MM.1S (cell line): ENCODE data around the gene HOXD4.

Experiments used
- DNase-seq: peaks from one replicate; pipeline ENCODE4 v3.0.0-alpha.2; 2015
- H2AFZ ChIP-seq: fragments of 300-600 bp; sonication (generic); 2 replicates; pipeline ENCODE4 v1.6.0; 2016; ENCODE audit warnings: antibody characterized with exemption, low read length
- H3F3A ChIP-seq: fragments of 300-600 bp; sonication (generic); 2 replicates; pipeline ENCODE4 v1.6.1; 2016; ENCODE audit warnings: mild to moderate bottlenecking, antibody characterized with exemption, low read length, moderate library complexity, mixed read lengths; ENCODE audit not compliant: insufficient read depth
- H3K27ac ChIP-seq: fragments of 300-600 bp; sonication (generic); 2 replicates; pipeline ENCODE4 v1.5.1; 2016; ENCODE audit warnings: mild to moderate bottlenecking, low read length
- H3K27me3 ChIP-seq: fragments of 300-600 bp; sonication (generic); replicated peaks from 2 replicates; pipeline ENCODE4 v1.6.0; 2016; ENCODE audit warnings: low read length; ENCODE audit not compliant: insufficient read depth
- H3K36me3 ChIP-seq: fragments of 300-600 bp; sonication (generic); replicated peaks from 2 replicates; pipeline ENCODE4 v1.6.1; 2016; ENCODE audit warnings: mild to moderate bottlenecking, low read length, mixed read lengths; ENCODE audit not compliant: insufficient read depth
- H3K4me1 ChIP-seq: fragments of 300-600 bp; sonication (generic); 2 replicates; pipeline ENCODE4 v1.6.1; 2016; ENCODE audit warnings: low read length, mixed read lengths
- H3K4me2 ChIP-seq: fragments of 300-600 bp; sonication (generic); 2 replicates; pipeline ENCODE4 v1.6.0; 2016; ENCODE audit warnings: low read depth, low read length
- H3K4me3 ChIP-seq: fragments of 300-600 bp; sonication (generic); 2 replicates; pipeline ENCODE4 v1.5.1; 2016; ENCODE audit warnings: low read length, mixed read lengths
- H3K79me2 ChIP-seq: fragments of 300-600 bp; sonication (generic); 2 replicates; pipeline ENCODE4 v1.6.1; 2016; ENCODE audit warnings: mixed run types, low read length, mixed read lengths
- H3K9ac ChIP-seq: fragments of 300-600 bp; sonication (generic); 2 replicates; pipeline ENCODE4 v1.6.1; 2016; ENCODE audit warnings: low read length, mixed read lengths
- H3K9me2 ChIP-seq: fragments of 300-600 bp; sonication (generic); replicated peaks from 2 replicates; pipeline ENCODE4 v1.6.1; 2016; ENCODE audit warnings: mild to moderate bottlenecking, low read length, mixed read lengths; ENCODE audit not compliant: insufficient read depth
- H3K9me3 ChIP-seq: fragments of 300-600 bp; sonication (generic); replicated peaks from 2 replicates; pipeline ENCODE4 v1.6.1; 2016; ENCODE audit warnings: mild to moderate bottlenecking, low read length, mixed read lengths; ENCODE audit not compliant: insufficient read depth
- H4K20me1 ChIP-seq: fragments of 300-600 bp; sonication (generic); 2 replicates; pipeline ENCODE4 v1.6.1; 2016; ENCODE audit warnings: mild to moderate bottlenecking, low read length, moderate library complexity, mixed read lengths; ENCODE audit not compliant: insufficient read depth
- CTCF ChIP-seq: fragments of 300-600 bp; sonication (generic); IDR thresholded peaks from 2 replicates; pipeline ENCODE4 v1.5.1; 2016; ENCODE audit warnings: antibody characterized with exemption, low read length, mixed read lengths
- EZH2 ChIP-seq: fragments of 300-600 bp; sonication (generic); optimal IDR thresholded peaks from 2 replicates; pipeline ENCODE3; 2017; ENCODE audit warnings: low read depth, mild to moderate bottlenecking, antibody characterized with exemption, low read length, mixed read lengths
- EZH2phosphoT487 ChIP-seq: fragments of 300-600 bp; sonication (generic); IDR thresholded peaks from 2 replicates; pipeline ENCODE4 v1.6.1; 2018; ENCODE audit warnings: antibody characterized with exemption, low read length

The HOXD4 gene

DNA sequence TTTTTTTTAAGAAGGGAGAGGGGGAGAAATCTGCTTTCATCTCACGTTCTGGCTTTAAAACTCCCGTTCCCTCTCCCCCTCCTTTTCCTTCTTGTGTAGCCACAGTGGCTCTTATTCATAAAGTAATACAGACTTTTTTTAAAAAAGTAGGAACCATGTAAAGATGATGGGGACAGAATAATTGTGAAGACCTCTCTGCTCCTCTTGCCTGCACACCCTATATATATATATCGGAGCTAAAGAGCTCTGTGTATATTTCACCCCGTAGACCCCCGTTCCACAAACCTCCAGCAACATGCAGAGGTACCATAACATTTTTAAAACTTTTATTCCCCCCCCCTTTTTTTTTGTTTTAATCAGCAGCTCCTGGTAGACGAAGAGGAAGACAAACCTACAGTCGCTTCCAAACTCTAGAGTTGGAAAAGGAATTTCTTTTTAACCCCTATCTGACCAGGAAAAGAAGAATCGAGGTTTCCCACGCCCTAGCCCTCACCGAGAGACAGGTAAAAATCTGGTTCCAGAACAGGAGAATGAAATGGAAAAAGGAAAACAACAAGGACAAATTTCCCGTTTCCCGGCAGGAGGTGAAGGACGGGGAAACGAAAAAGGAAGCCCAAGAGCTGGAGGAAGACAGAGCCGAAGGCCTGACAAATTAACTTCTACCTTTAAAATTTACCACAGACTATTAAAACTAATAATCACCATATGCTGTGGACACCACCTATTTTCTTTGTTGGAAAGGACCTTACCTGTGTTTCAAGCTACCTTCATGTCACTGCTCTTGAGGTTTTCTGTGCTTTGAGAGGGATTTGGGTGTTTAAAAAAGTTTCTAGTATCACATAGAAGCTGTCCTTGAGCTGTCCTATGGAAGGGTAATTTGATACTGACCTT, 20.1 kb upstream of the HOXD4 start:
- peaks cover 19% of the 10 kb centered on the region; the same call in 1 of the 2 replicates for H3K27me3 ChIP-seq
- no peaks in the 10 kb centered on the region for H3K36me3 ChIP-seq
- H3K9ac ChIP-seq = no peak overlapping the region
- H4K20me1 ChIP-seq = no peaks in the 10 kb centered on the region
- no peaks in the 10 kb centered on the region for H3K79me2 ChIP-seq
- no peak overlapping the region for H2AFZ ChIP-seq
- H3K4me2 ChIP-seq = no peak overlapping the region
- no peak overlapping the region for H3K4me3 ChIP-seq
- no peaks in the 10 kb centered on the region for H3K9me2 ChIP-seq
- H3K9me3 ChIP-seq = no peaks in the 10 kb centered on the region
- H3K4me1 ChIP-seq = no peaks in the 10 kb centered on the region
- no peaks in the 10 kb centered on the region for H3F3A ChIP-seq
- no peak for DNase-seq
- TF ChIP-seq CTCF (no peak), EZH2 (no peak), EZH2phosphoT487 (no peak)
- H3K27ac ChIP-seq = no peak overlapping the region

GRCh38 chr2:176131848-176132158, 19.5 kb upstream of the HOXD4 start:
- DNase-seq = no peak
- Histone ChIP-seq H3K9me2 (no peaks in the 10 kb centered on the region), H2AFZ (no peak overlapping the region), H3K4me2 (no peak overlapping the region), H3K27ac (no peak overlapping the region), H3K27me3 (peaks cover 19% of the 10 kb centered on the region; the same call in 1 of the 2 replicates), H3K9ac (no peak overlapping the region), H3K9me3 (no peaks in the 10 kb centered on the region), H3K36me3 (no peaks in the 10 kb centered on the region), H4K20me1 (no peaks in the 10 kb centered on the region), H3K4me3 (no peak overlapping the region), H3K4me1 (no peaks in the 10 kb centered on the region), H3K79me2 (no peaks in the 10 kb centered on the region), H3F3A (no peaks in the 10 kb centered on the region)
- TF ChIP-seq EZH2phosphoT487 = no peak
- no peak for TF ChIP-seq CTCF
- TF ChIP-seq EZH2 = no peak

DNA sequence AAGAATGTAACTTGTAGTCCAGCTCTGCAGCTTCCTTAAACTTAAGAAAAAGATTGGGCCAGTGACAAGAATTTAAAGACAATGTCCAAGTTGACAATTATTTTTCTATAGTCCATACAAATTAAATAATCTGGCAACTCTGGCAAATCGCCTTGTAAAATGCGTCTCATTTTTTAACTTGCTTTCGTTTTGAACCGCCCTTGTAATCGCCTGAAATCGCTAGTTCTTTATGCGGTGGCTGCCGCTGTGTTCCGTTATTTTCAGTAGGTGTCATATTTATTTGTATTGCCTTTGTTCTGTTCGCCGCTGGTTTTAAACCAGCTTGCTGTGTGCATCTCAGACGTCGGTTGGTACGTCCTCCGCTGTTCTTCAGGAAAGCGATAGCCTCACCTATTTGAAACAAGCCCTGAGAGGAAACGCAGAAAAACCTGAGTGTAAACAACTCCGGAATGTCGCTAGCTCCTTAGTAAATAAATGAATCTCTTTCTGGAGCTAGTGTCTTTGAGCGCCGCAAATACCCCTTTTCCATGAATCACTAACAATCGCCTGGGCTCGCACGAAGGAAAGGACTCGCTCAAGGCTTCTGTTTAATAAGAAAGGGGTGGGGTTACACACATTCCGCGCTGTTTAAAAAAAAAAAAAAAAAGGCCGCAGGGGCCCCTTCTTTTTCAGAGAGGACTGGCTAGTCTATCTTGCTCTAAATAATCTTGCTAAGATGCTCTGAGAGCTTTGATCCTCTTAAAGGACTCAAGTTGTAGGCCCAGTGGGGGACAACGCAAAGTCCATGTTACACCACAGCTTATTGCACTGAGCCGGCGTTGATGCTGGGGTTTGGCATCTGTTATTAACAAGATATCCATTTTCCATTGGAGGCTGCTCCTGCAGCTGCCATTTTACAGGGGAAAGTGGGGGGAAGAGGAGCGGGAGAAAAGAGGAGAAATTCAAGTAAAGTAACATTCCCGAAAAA, 18.9 kb upstream of the HOXD4 start:
- DNase-seq = no peak
- no peaks in the 10 kb centered on the region for H3K36me3 ChIP-seq
- no peak overlapping the region for H3K4me2 ChIP-seq
- H3K9me3 ChIP-seq = no peaks in the 10 kb centered on the region
- H3K9ac ChIP-seq = no peak overlapping the region
- H3K79me2 ChIP-seq = no peaks in the 10 kb centered on the region
- peaks cover 19% of the 10 kb centered on the region; the same call in 1 of the 2 replicates for H3K27me3 ChIP-seq
- no peak overlapping the region for H3K4me3 ChIP-seq
- no peaks in the 10 kb centered on the region for H3F3A ChIP-seq
- no peak overlapping the region for H2AFZ ChIP-seq
- peaks cover 7% of the 10 kb centered on the region for H3K4me1 ChIP-seq
- TF ChIP-seq EZH2phosphoT487 = no peak
- TF ChIP-seq CTCF = no peak
- no peak for TF ChIP-seq EZH2
- no peaks in the 10 kb centered on the region for H4K20me1 ChIP-seq
- no peak overlapping the region for H3K27ac ChIP-seq
- no peaks in the 10 kb centered on the region for H3K9me2 ChIP-seq
